ENCODE measurements around the gene TAF4B.
"Not testable (repeated sequence)": the region's sequence is repeated elsewhere in the genome, so short reads cannot be mapped to it uniquely, and the experiment has no call there.

The TAF4B gene

DNA sequence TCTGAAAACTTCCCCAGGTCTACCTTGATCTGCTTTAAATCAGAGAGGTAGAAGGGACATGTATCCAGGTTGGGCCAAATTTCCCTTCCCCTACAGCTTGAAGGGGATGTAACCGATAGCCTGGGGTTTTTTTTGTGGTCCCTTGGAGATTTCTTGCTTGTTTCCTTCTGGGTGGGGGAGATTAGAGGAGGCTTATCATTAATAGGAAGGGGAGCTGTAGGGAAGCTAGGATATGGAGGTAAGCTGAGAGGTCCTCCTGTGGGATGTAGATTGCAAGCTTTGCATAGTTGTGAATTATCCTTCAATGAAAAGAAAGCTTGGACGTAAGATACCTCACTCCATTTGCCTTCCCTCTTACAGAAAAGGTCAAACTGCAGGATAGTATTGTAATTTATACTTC is 11.1 kb downstream of the TAF4B start:
- not testable (repeated sequence) for DNase-seq

GRCh38 chr18:26238718-26239117 is 12.5 kb downstream of the TAF4B start:
- not testable (repeated sequence) for DNase-seq

GRCh38 chr18:26242392-26242791 is 16.1 kb downstream of the TAF4B start:
- not testable (repeated sequence) for DNase-seq

DNA sequence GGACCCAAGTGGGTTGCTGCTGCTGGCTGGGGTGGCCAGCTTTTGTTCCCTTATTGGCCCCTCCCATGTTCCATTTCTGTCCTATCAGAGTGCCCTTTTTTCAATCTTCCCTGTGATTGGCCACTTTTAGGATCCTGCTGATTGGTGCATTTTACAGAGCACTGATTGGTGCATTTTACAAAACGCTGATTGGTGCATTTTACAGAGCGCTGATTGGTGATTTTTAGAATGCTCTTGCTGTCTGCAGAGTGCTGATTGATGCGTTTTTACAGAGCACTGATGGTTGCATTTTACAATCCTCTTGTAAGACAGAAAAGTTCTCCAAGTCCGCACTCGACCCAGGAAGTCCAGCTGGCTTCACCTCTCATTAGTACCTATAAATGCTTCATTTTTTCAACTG is 19.2 kb downstream of the TAF4B start:
- not testable (repeated sequence) for DNase-seq

GRCh38 chr18:26252411-26252810 is 26.2 kb downstream of the TAF4B start:
- DNase-seq, result no peak

DNA sequence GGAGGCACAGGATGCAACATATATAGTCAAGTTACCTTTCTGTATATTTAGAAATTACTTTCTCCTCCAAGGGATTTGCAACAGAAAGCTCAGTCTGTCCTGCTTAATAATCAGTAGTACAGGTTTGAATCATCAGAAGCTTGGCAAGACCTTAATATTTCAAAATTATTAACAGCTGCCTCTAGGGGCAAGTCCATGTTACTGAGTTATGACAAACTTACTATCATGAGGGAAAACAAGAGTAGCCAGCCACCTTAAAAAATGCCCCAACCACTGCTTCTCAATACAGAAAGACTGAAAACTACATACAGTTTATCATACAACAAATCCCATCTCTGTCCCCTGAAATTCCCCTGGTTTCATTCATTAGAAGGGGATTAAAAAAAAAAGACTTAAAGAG is 28.6 kb downstream of the TAF4B start:
- DNase-seq, result not testable (repeated sequence)

- DNase-seq, result no peak
These were observed 29.7 kb downstream of the TAF4B start for GRCh38 chr18:26255695-26256622.

- DNase-seq, result no peak
These were observed 32.5 kb downstream of the TAF4B start for GRCh38 chr18:26258711-26259110.

- DNase-seq, result not testable (repeated sequence)
These were observed 33.2 kb downstream of the TAF4B start for GRCh38 chr18:26259416-26259815.

- DNase-seq, result no peak
These were observed 35.9 kb downstream of the TAF4B start for GRCh38 chr18:26262156-26262555.

DNA sequence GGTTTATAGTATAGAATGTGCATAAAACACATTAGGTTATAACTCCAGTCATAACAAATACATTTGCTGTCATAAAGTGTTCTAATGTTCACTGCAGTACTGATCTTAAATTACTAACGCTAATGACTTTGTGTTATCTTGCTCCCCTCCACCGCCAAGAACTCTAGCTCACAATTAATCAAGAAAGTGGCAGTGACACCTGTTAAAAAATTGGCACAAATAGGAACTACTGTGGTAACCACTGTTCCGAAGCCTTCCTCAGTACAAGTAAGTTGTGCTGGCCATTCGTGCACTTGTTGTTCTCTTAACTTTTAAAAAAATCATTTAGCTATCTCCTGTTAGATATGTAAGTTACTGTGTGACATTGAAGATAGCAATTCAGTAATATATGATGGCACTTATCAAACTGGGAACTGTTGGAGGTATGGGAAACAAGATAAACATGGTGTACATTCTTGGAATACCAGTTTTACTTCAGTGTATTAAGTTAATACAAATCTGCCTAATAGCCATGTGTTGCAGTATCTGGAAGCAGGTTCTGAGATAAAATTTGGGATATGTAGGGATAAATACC is 41.2 kb downstream of the TAF4B start:
- DNase-seq, result no peak

- DNase-seq, result no peak
These were observed 42.2 kb downstream of the TAF4B start for GRCh38 chr18:26268454-26268853.

GRCh38 chr18:26271917-26272549 is 45.8 kb downstream of the TAF4B start:
- no peak for DNase-seq

GRCh38 chr18:26277374-26277773 is 51.1 kb downstream of the TAF4B start:
- no peak for DNase-seq

DNA sequence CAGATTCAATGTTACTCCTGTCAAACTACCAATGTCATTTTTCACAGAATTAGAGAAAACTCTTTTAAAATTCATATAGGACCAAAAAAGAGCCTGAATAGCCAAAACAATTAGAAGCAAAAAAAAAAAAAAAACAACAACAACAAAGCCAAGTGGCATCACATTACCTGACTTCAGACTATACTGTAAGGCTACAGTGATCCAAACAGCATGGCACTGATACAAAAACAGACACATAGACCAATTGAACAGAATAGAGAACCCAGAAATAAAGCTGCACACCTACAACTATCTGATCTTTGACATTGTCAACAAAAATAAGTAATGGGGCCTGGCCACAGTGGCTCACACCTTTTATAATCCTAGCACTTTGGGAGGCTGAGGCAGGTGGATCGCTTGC is 53.2 kb downstream of the TAF4B start:
- no peak for DNase-seq

DNA sequence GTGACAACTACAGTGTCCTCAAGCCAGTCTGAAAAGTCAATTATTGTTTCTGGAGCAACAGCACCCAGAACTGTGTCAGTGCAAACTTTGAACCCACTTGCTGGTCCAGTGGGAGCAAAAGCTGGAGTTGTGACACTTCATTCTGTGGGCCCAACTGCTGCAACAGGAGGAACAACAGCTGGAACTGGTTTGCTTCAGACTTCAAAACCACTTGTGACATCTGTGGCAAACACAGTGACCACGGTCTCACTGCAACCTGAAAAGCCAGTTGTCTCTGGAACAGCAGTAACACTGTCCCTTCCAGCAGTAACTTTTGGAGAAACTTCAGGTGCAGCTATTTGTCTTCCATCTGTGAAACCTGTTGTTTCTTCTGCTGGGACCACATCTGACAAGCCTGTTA is 59.8 kb downstream of the TAF4B start:
- DNase-seq, result no peak

DNA sequence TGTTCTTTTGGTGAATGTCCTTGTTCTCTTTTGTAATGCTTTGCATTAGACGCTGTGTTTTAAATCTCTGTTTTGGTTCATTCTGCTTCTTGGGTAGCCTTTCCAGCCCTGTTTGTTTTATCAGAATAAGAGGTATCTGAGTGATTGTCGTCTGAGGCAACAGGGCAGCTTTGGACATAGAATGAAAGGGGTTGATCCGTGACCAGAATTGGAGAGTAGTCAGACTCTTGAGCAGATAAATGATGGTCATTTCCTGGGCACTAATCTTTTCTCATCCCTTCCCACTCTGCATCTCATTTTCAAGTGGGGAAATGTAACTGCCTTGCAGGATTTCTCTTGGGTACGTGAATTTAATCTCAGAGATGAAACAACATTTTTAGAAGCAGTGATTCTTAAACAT is 61.4 kb downstream of the TAF4B start:
- no peak for DNase-seq

DNA sequence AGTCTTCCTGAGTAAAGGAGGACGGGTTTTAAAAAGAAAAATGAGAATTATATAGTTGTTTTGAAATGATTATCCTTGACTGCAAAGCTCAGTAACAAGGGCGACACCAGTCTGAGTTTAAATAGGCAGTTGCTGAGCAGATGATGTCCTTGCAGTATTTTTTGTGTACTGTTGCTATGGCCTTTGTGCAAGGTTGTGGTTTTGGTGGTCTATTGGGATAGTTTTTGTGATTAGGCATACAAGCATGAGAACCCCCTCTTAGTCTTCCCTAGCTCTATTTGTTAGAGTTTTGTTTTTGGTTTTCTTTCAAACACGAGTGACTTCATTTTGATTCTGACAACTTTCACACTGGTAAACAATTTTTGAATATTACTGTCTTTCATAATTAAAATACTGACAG is 64.1 kb downstream of the TAF4B start:
- DNase-seq, result no peak

DNA sequence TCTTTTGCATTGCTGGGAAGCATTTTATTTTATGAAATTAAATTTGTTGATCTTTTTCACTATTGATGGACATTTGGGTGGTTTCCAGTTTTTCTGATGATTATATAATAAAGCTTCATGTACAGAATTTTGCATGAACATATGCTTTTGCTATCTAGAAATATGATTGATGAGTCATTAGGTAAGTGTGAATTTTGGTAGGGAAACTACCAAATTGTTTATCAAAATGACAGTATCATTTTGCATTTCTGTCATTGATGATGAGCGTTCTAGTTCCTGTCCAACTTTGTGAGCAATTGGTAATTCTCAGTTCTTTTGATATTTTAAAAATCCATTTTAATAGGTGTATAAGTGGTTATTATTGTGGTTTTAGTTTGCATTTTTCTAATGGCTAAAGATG is 67.7 kb downstream of the TAF4B start:
- DNase-seq, result no peak

GRCh38 chr18:26298107-26298506 is 71.9 kb downstream of the TAF4B start:
- DNase-seq, result no peak

- no peak for DNase-seq
These were observed 75.4 kb downstream of the TAF4B start for GRCh38 chr18:26301681-26302080.

- not testable (repeated sequence) for DNase-seq
These were observed 77.0 kb downstream of the TAF4B start for GRCh38 chr18:26303222-26303621.

DNA sequence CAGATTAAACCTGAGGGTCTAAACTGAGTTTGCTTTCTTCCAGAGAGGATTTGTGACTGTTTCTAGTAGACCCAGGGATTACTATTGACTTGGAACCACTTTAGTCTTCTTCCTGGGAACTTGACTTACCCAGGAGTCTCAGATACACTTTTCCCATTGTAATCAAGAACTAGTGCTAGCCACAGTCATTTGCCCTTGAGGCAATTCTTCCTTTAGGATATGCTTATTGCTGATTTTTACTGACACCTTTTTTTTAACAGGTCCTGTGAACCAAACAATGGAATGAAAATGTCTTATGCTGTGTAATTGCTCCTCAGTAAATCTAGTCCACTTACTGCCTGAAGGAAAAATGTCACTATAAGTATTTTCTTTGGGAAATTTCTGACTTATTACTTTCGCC is 78.3 kb downstream of the TAF4B start:
- no peak for DNase-seq
